Astrocyte of the cerebellum (primary cell): ENCODE data around the gene MAN1C1.

ENCODE experiments used
- DNase-seq: peaks from one replicate; pipeline ENCODE4 v3.0.0-alpha.2; 2011; ENCODE audit warnings: low read depth
- H3K4me3 ChIP-seq: 2 replicates; pipeline ENCODE4 v1.5.1; 2011; ENCODE audit warnings: mild to moderate bottlenecking, low read depth, low read length, moderate library complexity
- CTCF ChIP-seq: IDR thresholded peaks from 2 replicates; pipeline ENCODE4 v1.5.1; 2012; ENCODE audit warnings: low read length, low read depth, moderate library complexity, mild to moderate bottlenecking; ENCODE audit errors: missing control alignments
- in situ Hi-C: cut with HindIII; loops from 2 replicates; pipeline ENCODE4 v1.10.0; 2017; ENCODE audit warnings: low sequenced_read_pairs

The MAN1C1 gene

DNA sequence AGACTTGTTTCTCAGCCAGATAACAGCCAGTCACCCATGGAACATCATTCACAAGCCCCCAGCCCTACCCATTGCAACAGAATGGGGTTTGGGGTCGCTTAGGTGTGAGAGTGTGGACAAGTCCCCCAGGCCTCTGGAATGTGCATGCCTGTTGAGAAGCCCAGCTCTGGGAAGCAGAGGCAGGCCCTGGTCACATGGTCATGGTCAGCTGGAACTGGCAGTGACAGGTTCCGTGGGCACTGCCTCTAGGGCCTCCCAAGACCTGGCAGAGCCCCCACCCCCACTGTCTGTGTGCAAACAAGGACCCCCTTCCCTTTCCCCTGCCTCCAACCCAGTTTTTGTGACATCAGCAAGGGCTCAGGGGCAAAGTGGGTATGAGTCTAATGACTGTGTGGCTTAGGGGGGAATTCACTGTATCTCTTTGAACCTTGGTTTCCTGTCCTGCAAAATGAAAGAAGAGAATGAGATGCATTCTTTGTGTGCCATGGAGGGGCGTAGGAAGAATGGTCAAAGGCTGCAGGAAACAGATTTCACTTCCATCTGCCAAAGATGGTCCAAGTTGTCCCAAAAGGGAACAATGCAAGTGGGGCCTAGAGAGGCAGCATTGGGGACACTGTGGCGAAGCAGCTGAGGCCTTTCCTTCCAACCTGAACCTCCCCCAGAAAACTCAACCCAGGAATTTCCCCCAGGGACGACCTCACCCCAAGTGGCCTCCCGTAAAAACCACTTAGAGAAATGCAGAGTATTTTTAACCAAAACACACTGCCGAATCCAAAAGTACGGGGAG, 148.7 kb downstream of the MAN1C1 start:
- in situ Hi-C loops = no loop called here
- H3K4me3 ChIP-seq = no peak overlapping the region
- DNase-seq = no peak
- TF ChIP-seq CTCF = no peak

DNA sequence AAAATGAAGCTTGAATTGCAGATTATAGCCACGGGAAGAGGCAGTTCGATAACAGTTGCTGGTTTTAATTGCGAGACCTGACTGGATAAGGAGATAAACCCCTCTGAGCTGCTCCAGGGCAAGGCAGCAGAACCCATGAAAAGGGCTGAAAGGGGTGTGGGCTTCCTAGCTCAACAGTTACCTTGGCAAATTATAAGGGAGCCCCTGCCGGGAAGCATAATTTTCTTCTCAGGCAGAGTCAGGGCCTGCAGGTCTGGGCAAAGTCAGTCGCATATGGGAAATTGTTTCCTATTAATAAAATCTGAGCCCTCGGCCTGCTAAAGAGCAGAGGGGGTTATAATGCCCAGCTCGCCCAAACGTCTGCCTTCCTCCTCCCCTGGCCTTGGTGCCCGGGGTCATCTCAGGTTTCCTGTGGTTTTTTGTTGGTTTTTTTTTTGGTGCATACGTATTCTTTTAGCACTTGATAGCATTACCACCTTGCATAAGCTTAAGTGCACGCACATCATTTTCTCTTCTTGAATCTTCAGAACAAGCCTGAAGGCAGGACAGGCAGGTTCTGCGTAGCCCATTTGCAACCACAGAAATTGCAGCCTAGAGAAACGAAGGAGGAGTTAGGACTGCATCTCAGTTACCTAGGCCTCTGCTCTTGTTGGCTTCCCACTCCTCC, 149.5 kb downstream of the MAN1C1 start:
- DNase-seq = no peak
- in situ Hi-C loops = no loop called here
- no peak for TF ChIP-seq CTCF
- no peak overlapping the region for H3K4me3 ChIP-seq

DNA sequence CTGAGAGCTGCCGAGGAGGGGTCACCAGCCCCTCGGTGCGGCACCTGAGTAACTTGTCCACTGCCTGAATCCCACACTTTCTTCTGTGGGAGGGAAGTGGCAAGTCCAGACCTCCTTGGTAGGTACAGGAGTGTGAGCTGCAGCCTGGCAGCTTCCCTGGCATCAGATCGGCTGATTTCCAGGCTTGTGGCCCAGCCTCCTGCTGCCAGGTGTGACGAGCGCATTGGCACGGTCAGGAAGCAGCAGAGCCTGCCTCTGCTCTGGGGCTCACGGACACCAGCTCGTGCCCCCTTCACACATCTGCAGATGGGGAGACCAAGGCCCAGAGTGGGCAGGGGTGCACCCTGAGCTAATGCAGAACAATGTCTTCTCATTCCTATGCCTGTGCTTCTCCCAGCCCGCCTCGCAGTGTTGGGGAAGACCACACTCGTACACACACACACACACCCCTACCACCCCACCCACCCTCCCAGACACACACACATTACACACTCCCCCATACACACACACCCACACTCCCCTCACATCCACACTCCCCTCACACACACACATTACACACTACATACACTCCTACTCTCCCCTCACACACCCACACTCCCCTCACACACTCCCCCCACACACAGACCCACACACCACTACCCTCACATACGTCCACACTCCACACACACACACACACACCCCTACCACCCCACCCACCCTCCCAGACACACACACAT, 150.3 kb downstream of the MAN1C1 start:
- no peak for DNase-seq
- no peak for TF ChIP-seq CTCF
- in situ Hi-C loops = no loop called here
- no peak overlapping the region for H3K4me3 ChIP-seq

DNA sequence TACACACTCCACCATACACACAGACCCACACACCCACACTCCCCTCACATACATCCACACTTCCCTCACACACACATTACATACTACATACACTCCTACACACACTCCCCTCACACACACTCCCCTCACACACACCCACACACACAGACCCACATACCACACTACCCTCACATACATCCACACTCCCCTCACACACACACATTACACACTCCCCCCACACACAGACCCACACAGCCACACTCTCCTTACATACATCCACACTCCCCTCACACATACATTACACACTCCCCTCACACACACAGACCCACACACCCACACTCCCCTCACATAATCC, 150.8 kb downstream of the MAN1C1 start:
- DNase-seq = no peak
- H3K4me3 ChIP-seq = no peak overlapping the region
- in situ Hi-C loops = no loop called here
- TF ChIP-seq CTCF = no peak

DNA sequence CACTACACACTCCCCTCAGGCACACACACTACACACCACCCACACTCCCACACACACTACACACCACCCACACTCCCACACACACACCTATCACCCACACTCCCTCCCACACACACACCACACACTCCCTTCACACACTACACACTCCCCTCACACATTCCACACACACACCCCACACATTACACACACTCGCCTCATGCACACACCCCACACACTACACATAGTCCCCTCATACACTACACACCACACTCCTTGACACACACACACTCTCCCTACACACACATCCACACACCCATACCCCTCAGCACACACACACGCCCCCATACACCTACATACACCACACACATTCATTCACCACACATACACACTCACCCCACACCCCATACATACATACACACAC, 152.4 kb downstream of the MAN1C1 start:
- no peak overlapping the region for H3K4me3 ChIP-seq
- no peak for DNase-seq
- no peak for TF ChIP-seq CTCF
- in situ Hi-C loops = no loop called here

- in situ Hi-C loops = no loop called here
- no peak overlapping the region for H3K4me3 ChIP-seq
- TF ChIP-seq CTCF = no peak
- DNase-seq = no peak
Measured at GRCh38 chr1:25769625-25770383, 153.2 kb downstream of the MAN1C1 start.
